Tibial nerve (tissue), 3 donors: ENCODE results near the gene LFNG.
"Not testable (repeated sequence)": the region's sequence is repeated elsewhere in the genome, so short reads cannot be mapped to it uniquely, and the experiment has no call there.

ENCODE experiments used
- CTCF ChIP-seq, 5 experiments: fragments of 200-600 bp in 3 of 5; fragments of 450-650 bp in 2 of 5; sonication (generic) in 3 of 5; IDR thresholded peaks; one replicate each; pipeline ENCODE4 v1.5.1; 2016 to 2019; ENCODE audit warnings: antibody characterized with exemption in 5 of 5, mild to moderate bottlenecking in 3 of 5, moderate library complexity in 2 of 5
- POLR2A ChIP-seq, 2 donors: fragments of 450-650 bp; IDR thresholded peaks; one replicate each; pipeline ENCODE4 v1.6.1; 2017; ENCODE audit warnings: antibody characterized with exemption in 2 of 2, mild to moderate bottlenecking in 2 of 2, moderate library complexity in 2 of 2

GRCh38 chr7:2535872-2536627, 16.5 kb downstream of the LFNG start:
- TF ChIP-seq CTCF, POLR2A (IDR thresholded peaks at IDR 0.05): not testable (repeated sequence)
